ENCODE results near the gene KCNC1. TPM values are rescaled to one million over a fixed set of nuclear protein-coding genes. Genes with fewer than 3 reads are reported as not detected.

Gene KCNC1
- total and polyA plus RNA-seq, 4 donors: 3.8 to 48.7 (median 31.0) TPM

GRCh38 chr11:17695454-17696441 lies 38.8 kb upstream of the KCNC1 start:
- DNase-seq (ENCODE audit: low read depth in 4 of 6, low spot score in 6 of 6): no peak
- peaks cover 7% of the 10 kb centered on the region for H3K4me1 ChIP-seq (ENCODE audit: control insufficient read depth, insufficient read depth, low read length)
- no peak overlapping the region for H3K27ac ChIP-seq (ENCODE audit: low read depth, low read length)
- peaks cover 36% of the 10 kb centered on the region for H3K27me3 ChIP-seq (ENCODE audit: control insufficient read depth, insufficient read depth, low read length)
- no peaks in the 10 kb centered on the region for H3K9me3 ChIP-seq (ENCODE audit: control insufficient read depth, insufficient read depth, low read length)
- WGBS (ENCODE audit: insufficient coverage): 4% methylated on average over 66 of the region's 68 CpGs
- H3K36me3 ChIP-seq (ENCODE audit: control insufficient read depth, insufficient read depth, low read length): no peaks in the 10 kb centered on the region
- no peak overlapping the region for H3K4me3 ChIP-seq (ENCODE audit: low read depth, low read length)

- no peaks in the 10 kb centered on the region for H3K36me3 ChIP-seq (ENCODE audit: control insufficient read depth, insufficient read depth, low read length)
- no peak overlapping the region for H3K4me3 ChIP-seq (ENCODE audit: low read depth, low read length)
- H3K9me3 ChIP-seq (ENCODE audit: control insufficient read depth, insufficient read depth, low read length): no peaks in the 10 kb centered on the region
- DNase-seq (ENCODE audit: low read depth in 4 of 6, low spot score in 6 of 6): no peak
- 83% methylated on average over 5 of the region's 5 CpGs for WGBS (ENCODE audit: insufficient coverage)
- H3K4me1 ChIP-seq (ENCODE audit: control insufficient read depth, insufficient read depth, low read length): peaks cover 7% of the 10 kb centered on the region
- H3K27me3 ChIP-seq (ENCODE audit: control insufficient read depth, insufficient read depth, low read length): peaks cover 36% of the 10 kb centered on the region
- no peak overlapping the region for H3K27ac ChIP-seq (ENCODE audit: low read depth, low read length)
These were observed 37.8 kb upstream of the KCNC1 start for GRCh38 chr11:17696741-17697140.

GRCh38 chr11:17697175-17697949 lies 37.2 kb upstream of the KCNC1 start:
- no peak for DNase-seq (ENCODE audit: low read depth in 4 of 6, low spot score in 6 of 6)
- no peaks in the 10 kb centered on the region for H3K9me3 ChIP-seq (ENCODE audit: control insufficient read depth, insufficient read depth, low read length)
- H3K4me3 ChIP-seq (ENCODE audit: low read depth, low read length): no peak overlapping the region
- H3K27me3 ChIP-seq (ENCODE audit: control insufficient read depth, insufficient read depth, low read length): peaks cover 36% of the 10 kb centered on the region
- H3K27ac ChIP-seq (ENCODE audit: low read depth, low read length): no peak overlapping the region
- H3K36me3 ChIP-seq (ENCODE audit: control insufficient read depth, insufficient read depth, low read length): no peaks in the 10 kb centered on the region
- H3K4me1 ChIP-seq (ENCODE audit: control insufficient read depth, insufficient read depth, low read length): peaks cover 7% of the 10 kb centered on the region
- 71% methylated on average over 5 of the region's 6 CpGs for WGBS (ENCODE audit: insufficient coverage)

GRCh38 chr11:17699147-17700114 lies 35.1 kb upstream of the KCNC1 start:
- DNase-seq (ENCODE audit: low read depth in 4 of 6, low spot score in 6 of 6): no peak

GRCh38 chr11:17700991-17701390 lies 33.6 kb upstream of the KCNC1 start:
- Histone ChIP-seq H3K27me3 (ENCODE audit: control insufficient read depth, insufficient read depth, low read length) (peaks cover 18% of the 10 kb centered on the region), H3K4me3 (ENCODE audit: low read depth, low read length) (no peak overlapping the region), H3K36me3 (ENCODE audit: control insufficient read depth, insufficient read depth, low read length) (no peaks in the 10 kb centered on the region), H3K4me1 (ENCODE audit: control insufficient read depth, insufficient read depth, low read length) (peaks cover 4% of the 10 kb centered on the region), H3K27ac (ENCODE audit: low read depth, low read length) (no peak overlapping the region), H3K9me3 (ENCODE audit: control insufficient read depth, insufficient read depth, low read length) (no peaks in the 10 kb centered on the region)
- 77% methylated on average over 4 of the region's 4 CpGs for WGBS (ENCODE audit: insufficient coverage)
- DNase-seq (ENCODE audit: low read depth in 4 of 6, low spot score in 6 of 6): no peak

More at GRCh38 chr11:17699147-17700114, 35.1 kb upstream of the KCNC1 start:
- peaks cover 30% of the 10 kb centered on the region for H3K27me3 ChIP-seq (ENCODE audit: control insufficient read depth, insufficient read depth, low read length)
- 54% methylated on average over 2 of the region's 5 CpGs for WGBS (ENCODE audit: insufficient coverage)
- peaks cover 7% of the 10 kb centered on the region for H3K4me1 ChIP-seq (ENCODE audit: control insufficient read depth, insufficient read depth, low read length)
- no peak overlapping the region for H3K27ac ChIP-seq (ENCODE audit: low read depth, low read length)
- no peaks in the 10 kb centered on the region for H3K9me3 ChIP-seq (ENCODE audit: control insufficient read depth, insufficient read depth, low read length)
- H3K36me3 ChIP-seq (ENCODE audit: control insufficient read depth, insufficient read depth, low read length): no peaks in the 10 kb centered on the region
- no peak overlapping the region for H3K4me3 ChIP-seq (ENCODE audit: low read depth, low read length)

GRCh38 chr11:17702876-17703275 lies 31.7 kb upstream of the KCNC1 start:
- Histone ChIP-seq H3K27ac (ENCODE audit: low read depth, low read length) (no peak overlapping the region), H3K27me3 (ENCODE audit: control insufficient read depth, insufficient read depth, low read length) (peaks cover 2% of the 10 kb centered on the region), H3K4me3 (ENCODE audit: low read depth, low read length) (no peak overlapping the region), H3K36me3 (ENCODE audit: control insufficient read depth, insufficient read depth, low read length) (no peaks in the 10 kb centered on the region), H3K9me3 (ENCODE audit: control insufficient read depth, insufficient read depth, low read length) (no peaks in the 10 kb centered on the region), H3K4me1 (ENCODE audit: control insufficient read depth, insufficient read depth, low read length) (no peaks in the 10 kb centered on the region)
- DNase-seq (ENCODE audit: low read depth in 4 of 6, low spot score in 6 of 6): no peak
- 75% methylated on average over 4 of the region's 5 CpGs for WGBS (ENCODE audit: insufficient coverage)

GRCh38 chr11:17703951-17704350 lies 30.6 kb upstream of the KCNC1 start:
- H3K27me3 ChIP-seq (ENCODE audit: control insufficient read depth, insufficient read depth, low read length): peaks cover 2% of the 10 kb centered on the region
- H3K36me3 ChIP-seq (ENCODE audit: control insufficient read depth, insufficient read depth, low read length): no peaks in the 10 kb centered on the region
- no peaks in the 10 kb centered on the region for H3K9me3 ChIP-seq (ENCODE audit: control insufficient read depth, insufficient read depth, low read length)
- DNase-seq (ENCODE audit: low read depth in 4 of 6, low spot score in 6 of 6): no peak
- no peak overlapping the region for H3K27ac ChIP-seq (ENCODE audit: low read depth, low read length)
- H3K4me3 ChIP-seq (ENCODE audit: low read depth, low read length): no peak overlapping the region
- H3K4me1 ChIP-seq (ENCODE audit: control insufficient read depth, insufficient read depth, low read length): no peaks in the 10 kb centered on the region
- WGBS (ENCODE audit: insufficient coverage): 83% methylated on average over 1 of the region's 2 CpGs

GRCh38 chr11:17707830-17708229 lies 26.8 kb upstream of the KCNC1 start:
- Histone ChIP-seq H3K9me3 (ENCODE audit: control insufficient read depth, insufficient read depth, low read length) (no peaks in the 10 kb centered on the region), H3K27me3 (ENCODE audit: control insufficient read depth, insufficient read depth, low read length) (peaks cover 18% of the 10 kb centered on the region), H3K36me3 (ENCODE audit: control insufficient read depth, insufficient read depth, low read length) (no peaks in the 10 kb centered on the region), H3K4me3 (ENCODE audit: low read depth, low read length) (no peak overlapping the region), H3K4me1 (ENCODE audit: control insufficient read depth, insufficient read depth, low read length) (no peaks in the 10 kb centered on the region), H3K27ac (ENCODE audit: low read depth, low read length) (no peak overlapping the region)
- WGBS (ENCODE audit: insufficient coverage): 57% methylated on average over 4 of the region's 4 CpGs
- no peak for DNase-seq (ENCODE audit: low read depth in 4 of 6, low spot score in 6 of 6)

- Histone ChIP-seq H3K27me3 (ENCODE audit: control insufficient read depth, insufficient read depth, low read length) (peaks cover 41% of the 10 kb centered on the region), H3K4me1 (ENCODE audit: control insufficient read depth, insufficient read depth, low read length) (no peaks in the 10 kb centered on the region), H3K4me3 (ENCODE audit: low read depth, low read length) (no peak overlapping the region), H3K36me3 (ENCODE audit: control insufficient read depth, insufficient read depth, low read length) (no peaks in the 10 kb centered on the region), H3K27ac (ENCODE audit: low read depth, low read length) (no peak overlapping the region), H3K9me3 (ENCODE audit: control insufficient read depth, insufficient read depth, low read length) (no peaks in the 10 kb centered on the region)
- 40% methylated on average over 1 of the region's 4 CpGs for WGBS (ENCODE audit: insufficient coverage)
- no peak for DNase-seq (ENCODE audit: low read depth in 4 of 6, low spot score in 6 of 6)
These were observed 22.7 kb upstream of the KCNC1 start for GRCh38 chr11:17711836-17712235.

Measured in spinal cord (tissue), 10 donors.